8988T (cell line): ENCODE results near the gene PGBD1.

ENCODE experiments used
- DNase-seq: peaks from one replicate; pipeline ENCODE4 v3.0.0; 2011

PGBD1 gene, protein sequence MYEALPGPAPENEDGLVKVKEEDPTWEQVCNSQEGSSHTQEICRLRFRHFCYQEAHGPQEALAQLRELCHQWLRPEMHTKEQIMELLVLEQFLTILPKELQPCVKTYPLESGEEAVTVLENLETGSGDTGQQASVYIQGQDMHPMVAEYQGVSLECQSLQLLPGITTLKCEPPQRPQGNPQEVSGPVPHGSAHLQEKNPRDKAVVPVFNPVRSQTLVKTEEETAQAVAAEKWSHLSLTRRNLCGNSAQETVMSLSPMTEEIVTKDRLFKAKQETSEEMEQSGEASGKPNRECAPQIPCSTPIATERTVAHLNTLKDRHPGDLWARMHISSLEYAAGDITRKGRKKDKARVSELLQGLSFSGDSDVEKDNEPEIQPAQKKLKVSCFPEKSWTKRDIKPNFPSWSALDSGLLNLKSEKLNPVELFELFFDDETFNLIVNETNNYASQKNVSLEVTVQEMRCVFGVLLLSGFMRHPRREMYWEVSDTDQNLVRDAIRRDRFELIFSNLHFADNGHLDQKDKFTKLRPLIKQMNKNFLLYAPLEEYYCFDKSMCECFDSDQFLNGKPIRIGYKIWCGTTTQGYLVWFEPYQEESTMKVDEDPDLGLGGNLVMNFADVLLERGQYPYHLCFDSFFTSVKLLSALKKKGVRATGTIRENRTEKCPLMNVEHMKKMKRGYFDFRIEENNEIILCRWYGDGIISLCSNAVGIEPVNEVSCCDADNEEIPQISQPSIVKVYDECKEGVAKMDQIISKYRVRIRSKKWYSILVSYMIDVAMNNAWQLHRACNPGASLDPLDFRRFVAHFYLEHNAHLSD

GRCh38 chr6:28281288-28282064 lies at the start of gene PGBD1:
PGBD1 (plus strand) TSS chr6:28281572; CDS start chr6:28283814, 2,242 bp downstream.
- peak; percentile 35 for DNase-seq

DNA sequence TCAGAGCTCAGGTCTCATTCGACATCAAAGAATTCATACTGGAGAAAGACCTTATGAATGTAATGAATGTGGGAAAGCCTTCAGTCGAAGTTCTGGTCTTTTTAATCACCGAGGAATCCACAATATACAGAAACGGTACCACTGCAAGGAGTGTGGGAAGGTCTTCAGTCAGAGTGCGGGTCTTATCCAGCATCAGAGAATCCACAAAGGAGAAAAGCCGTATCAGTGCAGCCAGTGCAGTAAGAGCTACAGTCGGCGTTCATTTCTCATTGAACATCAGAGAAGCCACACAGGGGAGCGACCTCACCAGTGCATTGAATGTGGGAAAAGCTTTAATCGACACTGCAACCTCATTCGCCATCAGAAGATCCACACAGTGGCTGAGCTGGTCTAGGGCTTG lies 48.6 kb upstream of the PGBD1 start:
- DNase-seq: no peak

DNA sequence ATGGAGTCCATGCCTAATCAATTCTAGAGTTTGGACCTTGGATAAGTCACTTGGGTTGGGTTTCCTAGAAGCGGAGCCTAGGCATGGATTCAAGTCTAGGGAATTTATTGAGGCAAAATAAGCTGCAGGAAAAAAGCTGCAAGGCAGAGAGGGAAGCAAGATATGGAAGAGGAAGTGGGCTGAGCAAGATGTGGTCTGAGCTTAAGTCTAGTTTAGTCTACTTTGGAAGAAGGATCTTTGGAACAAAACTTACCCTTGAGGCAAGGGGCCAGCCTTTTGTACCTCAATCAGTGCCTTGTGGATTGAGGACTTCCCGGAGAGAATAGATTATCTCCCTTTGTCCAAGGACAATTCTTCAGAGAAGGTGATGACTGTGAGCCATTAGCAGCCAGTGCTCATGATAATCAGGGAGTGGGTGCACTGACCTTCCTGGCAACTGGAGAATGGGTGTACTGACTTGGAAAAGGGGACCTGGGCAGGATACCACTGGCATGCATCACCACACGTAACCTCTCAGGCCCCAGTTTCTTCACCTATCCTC lies 45.4 kb upstream of the PGBD1 start:
- no peak for DNase-seq

DNA sequence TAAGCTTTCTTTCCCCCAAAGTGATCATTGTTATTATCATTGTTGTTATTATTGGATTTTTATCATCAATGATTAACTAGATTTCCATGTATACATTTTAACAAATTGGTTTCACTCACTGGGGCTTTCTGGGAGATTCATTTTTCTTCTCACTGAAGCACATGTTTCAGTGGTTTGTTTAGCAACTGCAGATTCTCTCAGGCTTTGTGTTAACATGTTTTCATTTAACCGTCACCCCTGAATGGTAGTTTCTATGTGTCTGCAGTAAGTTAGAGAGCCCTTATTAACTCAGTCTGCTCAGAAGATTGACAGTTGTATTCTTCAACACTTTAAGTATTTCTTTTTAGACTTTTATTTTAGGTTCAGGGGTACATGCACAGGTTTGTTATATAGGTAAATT lies 41.7 kb upstream of the PGBD1 start:
- no peak for DNase-seq

DNA sequence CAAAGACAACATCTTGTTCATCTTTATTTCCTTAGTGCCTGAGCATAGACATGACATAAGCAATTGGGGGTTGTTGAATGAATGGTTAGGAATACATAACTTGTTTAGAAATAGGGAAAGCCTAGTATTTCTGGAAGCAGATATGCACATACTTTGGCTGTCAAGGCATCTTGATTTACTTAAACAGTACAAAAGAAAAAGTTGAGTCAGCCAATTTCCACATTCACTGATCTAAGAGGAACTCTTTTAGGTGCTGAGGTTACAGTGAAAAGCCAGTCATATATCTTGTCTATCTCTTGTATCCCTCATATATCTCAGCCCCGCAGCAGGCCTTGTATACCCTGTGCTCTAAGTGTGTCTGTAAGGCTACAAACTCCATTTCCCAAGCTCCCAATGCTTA lies 40.9 kb upstream of the PGBD1 start:
- DNase-seq: no peak

DNA sequence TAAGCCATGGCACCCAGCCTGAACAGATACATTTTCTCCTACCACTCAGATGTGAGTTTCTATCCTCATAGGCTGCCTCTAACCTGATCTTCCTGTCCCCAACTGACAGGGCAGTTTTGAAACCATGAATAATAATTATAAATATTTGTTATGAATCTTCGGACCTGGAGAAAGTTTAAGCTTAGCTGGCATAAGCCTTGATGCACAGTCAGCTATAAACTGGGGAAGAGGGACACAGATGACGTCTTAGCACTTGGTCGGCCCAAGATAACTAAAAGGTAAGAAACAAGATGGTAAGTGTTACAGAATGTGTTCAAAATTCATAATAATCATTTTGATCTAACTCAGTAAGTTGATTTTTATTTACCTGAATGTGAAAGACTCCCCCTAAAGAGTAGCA lies 37.4 kb upstream of the PGBD1 start:
- no peak for DNase-seq

- DNase-seq: no peak
Measured at GRCh38 chr6:28245206-28245941, 36.0 kb upstream of the PGBD1 start.

GRCh38 chr6:28248916-28249315 lies 32.5 kb upstream of the PGBD1 start:
- DNase-seq: no peak

DNA sequence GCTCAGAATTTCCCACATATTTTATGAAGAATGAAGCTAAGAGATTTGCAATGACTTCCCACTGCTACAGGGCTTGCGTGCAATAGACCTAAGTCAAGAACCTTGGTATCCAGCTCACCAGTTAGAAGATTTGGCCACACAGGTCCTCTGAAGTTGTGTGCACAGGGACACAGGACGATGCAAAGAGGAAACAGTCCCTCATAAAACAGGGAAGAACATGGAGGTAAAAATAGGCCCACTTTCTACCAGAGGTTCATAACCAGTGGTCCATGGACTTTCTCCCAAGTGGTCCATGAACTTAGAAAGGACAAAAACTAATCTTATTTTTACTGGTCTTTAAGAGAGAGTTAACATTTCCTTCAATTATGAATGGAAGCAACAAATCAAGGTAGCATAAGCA lies 30.6 kb upstream of the PGBD1 start:
- DNase-seq: no peak

DNA sequence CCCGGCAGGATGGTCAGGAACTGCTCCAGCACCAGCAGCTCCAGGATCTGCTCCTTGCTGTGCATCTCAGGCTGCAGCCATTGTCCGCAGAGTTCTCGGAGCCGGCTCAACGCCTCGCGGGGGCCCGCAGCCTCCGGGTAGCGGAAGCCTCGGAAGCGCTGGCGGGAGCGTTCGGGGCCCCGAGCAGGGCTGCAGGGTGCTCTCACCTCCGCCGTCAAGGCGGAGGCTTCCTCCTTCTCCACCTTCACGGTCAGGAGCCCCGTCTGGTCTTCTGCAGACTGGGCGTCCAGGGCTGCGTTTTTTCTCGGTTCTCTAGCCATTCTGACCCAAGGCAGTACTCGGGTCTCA lies 29.7 kb upstream of the PGBD1 start:
- DNase-seq: peak; percentile 14

- peak; percentile 43 for DNase-seq
Measured at GRCh38 chr6:28252009-28252975, 29.1 kb upstream of the PGBD1 start, which contains the start of gene ZKSCAN4. ZKSCAN4 (minus strand) TSS chr6:28252269; CDS start chr6:28251980, 289 bp downstream.

DNA sequence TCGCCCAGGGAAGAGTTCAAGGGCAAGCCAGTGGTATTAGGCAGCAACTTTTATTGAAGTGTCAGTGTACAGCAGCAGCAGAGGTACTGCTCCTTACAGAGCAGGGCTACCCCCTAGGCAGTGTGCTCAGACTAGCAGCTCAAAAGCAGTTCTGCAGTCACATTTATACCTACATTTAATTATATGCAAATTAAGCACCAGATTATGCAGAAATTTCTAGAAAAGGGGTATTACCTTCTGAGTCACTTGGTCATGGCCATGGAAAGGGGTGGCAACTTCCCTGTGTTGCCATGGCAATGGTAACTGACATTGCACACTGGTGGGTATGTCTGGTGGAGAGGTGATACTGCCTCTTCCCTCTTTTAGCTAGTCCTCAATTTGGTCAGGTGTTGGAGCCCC lies 27.3 kb upstream of the PGBD1 start:
- DNase-seq: no peak

- no peak for DNase-seq
Measured at GRCh38 chr6:28257042-28257441, 24.3 kb upstream of the PGBD1 start.

DNA sequence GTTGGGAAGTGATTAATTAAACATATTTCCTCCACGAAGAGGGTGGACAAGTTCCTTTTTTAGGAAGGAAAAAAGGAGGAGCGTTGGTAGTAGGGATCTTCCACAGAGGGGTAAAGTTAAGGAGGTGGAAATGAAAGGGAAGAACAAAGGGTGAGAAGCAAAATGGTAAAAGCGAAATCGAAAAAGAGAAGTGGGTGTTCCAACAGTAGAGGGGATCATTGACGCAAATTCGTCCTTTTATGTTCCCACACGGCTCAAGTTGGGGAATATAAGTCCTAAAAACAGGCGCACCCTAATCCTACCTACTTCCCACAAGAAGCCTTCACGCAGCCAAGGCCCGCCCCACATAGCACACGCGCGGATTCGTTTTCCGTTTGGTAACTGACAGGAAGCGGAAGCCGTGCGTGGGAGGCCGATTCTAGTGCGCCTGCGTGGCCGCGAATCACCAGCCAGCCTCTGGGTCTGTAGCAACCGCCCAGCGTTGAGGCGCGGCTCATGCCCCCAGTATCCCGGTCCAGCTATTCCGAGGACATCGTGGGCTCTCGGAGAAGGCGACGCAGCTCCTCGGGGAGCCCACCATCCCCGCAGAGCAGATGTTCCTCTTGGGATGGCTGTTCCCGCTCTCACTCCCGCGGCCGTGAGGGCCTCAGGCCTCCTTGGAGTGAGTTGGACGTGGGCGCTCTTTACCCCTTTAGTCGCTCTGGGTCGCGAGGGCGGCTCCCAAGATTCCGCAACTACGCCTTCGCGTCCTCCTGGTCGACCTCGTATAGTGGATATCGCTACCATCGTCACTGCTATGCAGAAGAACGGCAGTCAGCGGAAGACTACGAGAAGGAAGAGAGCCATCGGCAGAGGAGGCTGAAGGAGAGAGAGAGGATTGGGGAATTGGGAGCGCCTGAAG lies 22.2 kb upstream of the PGBD1 start, which contains the start of gene NKAPL:
Gene NKAPL, plus strand, starts transcription at position 421 of the 901 bp plus-strand sequence. Its CDS starts 75 bp downstream, at position 496.
- no peak for DNase-seq

DNA sequence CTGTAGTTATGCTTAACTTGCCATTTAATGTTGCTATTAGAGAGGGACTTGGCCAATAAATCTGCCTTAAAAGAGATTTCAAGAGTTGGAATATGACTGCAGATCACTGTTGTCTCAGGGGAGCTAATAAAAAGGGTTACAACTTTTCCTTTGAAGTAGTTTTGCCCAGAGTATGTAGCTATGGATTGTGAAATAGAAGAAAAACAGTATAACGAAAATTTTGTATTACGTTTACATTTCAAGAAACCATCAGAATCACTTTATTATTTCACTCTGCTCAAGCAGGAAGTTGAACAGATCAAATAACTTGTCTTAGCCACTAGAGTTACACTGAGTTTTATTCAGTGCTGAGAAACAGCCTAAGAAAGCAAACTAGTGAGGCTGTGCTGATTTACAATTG lies 17.4 kb upstream of the PGBD1 start:
- no peak for DNase-seq

GRCh38 chr6:28264834-28265401 lies 16.5 kb upstream of the PGBD1 start:
- no peak for DNase-seq

DNA sequence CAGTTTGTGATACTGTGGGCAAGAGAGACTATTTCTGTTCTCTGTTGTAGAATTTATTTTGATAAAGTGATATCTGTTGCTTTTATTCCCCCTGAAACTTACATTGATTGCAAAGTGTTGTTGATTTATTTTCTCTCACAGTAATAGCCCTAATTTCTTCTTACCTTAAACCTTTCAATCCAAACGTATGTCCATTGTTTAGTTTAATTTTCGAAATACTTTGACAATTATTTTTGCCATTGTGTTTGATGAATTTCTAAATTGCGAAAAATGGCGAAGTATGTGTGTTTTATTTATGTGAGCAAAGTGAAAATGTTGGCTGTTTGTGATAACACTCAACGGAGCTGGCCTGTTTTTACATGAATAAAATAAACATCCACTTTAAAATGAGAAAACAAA lies 14.8 kb upstream of the PGBD1 start:
- DNase-seq: no peak

DNA sequence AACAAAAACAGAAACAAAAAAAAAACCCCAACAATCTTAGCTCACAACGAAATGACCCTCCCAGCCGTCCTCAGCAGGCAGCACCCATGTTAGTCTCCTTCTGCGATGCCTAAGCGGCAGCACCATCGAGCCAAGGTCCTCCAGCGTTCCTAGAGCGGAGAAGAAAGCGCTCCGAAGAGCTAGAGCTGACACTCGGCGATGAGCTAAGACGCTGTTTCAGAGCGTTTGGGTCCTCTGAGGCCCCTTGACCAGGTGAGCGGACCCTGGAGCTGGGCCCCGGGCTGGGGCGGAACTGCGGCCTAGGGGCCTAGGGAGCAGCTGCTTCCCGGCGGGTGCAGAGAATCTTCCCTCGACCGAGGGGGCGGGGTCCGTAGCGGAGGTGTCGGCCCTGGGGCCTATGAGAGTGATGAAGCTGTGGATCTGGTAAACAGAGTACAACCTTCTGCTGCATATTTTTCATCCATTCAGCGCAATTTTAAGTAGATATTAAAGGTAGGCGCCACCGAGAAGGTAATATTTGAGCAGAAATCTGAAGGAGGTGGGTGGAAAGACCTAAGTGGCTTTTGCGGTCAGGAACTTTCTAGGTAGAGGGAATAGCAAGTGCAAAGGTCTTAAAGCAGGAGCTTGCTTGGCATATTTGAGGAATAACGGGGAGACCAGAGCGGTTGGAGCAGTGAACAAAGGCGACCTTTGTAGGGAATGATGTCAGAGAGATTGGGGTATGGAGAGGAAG lies 14.2 kb upstream of the PGBD1 start, which contains the start of gene ZSCAN26:
Gene ZSCAN26, plus strand, starts transcription at position 182 of the 733 bp plus-strand sequence. CDS start 4,777 bp downstream, outside the sequence.
- DNase-seq: peak; percentile 46

DNA sequence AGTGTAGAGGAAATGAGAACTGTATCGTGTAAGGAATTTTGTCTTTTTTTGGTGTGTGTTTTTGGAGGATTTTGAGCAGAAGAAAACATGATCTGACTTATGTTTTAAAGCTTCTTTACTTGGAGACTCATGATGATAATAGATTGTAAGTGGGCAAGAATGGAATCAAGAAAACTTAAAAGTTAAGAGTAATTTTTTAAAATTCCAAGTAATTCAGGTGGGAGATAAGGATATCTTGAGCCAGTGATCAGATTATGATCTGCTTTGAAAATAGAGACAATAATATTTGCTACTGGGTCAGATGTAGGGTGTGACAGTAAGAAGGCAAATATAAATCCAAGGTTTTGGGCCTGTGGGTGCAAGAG lies 13.7 kb upstream of the PGBD1 start:
- DNase-seq: no peak
